Bronchial epithelial cell (primary cell): ENCODE data around the gene SRPK1. TPM values are rescaled to one million over a fixed set of nuclear protein-coding genes. Genes with fewer than 3 reads are reported as not detected.

Experiments used
- DNase-seq: peaks from one replicate; pipeline ENCODE4 v3.0.0-alpha.2; 2010; ENCODE audit warnings: low read depth
- FAIRE-seq: peaks from 2 replicates; lab custom pipeline; 2011; peaks lifted over from hg19 to GRCh38; lab: Jason Lieb, UNC
- H3K27me3 ChIP-seq: 2 replicates; pipeline ENCODE4 v1.5.1; 2011; ENCODE audit warnings: low read length; ENCODE audit not compliant: control insufficient read depth, insufficient read depth
- H3K36me3 ChIP-seq: 2 replicates; pipeline ENCODE4 v1.5.1; 2011; ENCODE audit warnings: low read length; ENCODE audit not compliant: control insufficient read depth, insufficient read depth
- H3K4me3 ChIP-seq: 2 replicates; pipeline ENCODE4 v1.5.1; 2011; ENCODE audit warnings: mild to moderate bottlenecking, low read depth, low read length, control low read depth
- CTCF ChIP-seq: IDR thresholded peaks from 2 replicates; pipeline ENCODE4 v1.5.1; 2011; ENCODE audit warnings: mild to moderate bottlenecking, moderate library complexity, low read length, control low read depth, inconsistent platforms; ENCODE audit not compliant: insufficient read depth, severe bottlenecking
- total RNA-seq: library from RNA; depleted of rRNA; stranded (reverse); fragments of >200 nt; gene quantifications from 2 replicates; pipeline ENCODE4 v1.2.1, GENCODE V29; 2014

SRPK1 gene
- total RNA-seq, 1 donor from 2014 or later = 90.6 TPM

GRCh38 chr6:35797837-35798526 is 122.9 kb downstream of the SRPK1 start:
- Histone ChIP-seq H3K27me3 (peaks cover 3% of the 10 kb centered on the region), H3K4me3 (no peak overlapping the region), H3K36me3 (no peaks in the 10 kb centered on the region)
- TF ChIP-seq CTCF = no peak
- DNase-seq (no peak), FAIRE-seq (peak; percentile 81)

DNA sequence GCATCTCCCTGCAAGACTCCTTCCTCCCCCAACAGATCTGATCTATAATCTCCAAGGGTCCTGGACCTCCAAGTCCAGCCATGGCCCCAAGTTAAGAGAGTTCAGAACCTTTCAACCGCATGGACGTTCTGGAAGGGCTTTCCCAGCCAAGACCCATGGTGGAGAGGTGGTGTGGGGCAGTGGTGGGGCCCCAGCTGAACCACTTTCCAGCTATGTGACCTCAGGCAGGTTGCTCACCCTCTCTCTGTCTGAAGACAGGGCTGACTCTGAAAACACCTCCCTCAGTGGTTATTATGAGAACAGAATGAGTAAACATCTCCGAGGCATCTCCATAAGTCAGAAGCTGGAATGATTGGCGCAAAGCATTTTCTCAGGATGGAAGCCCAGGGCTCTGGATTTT is 124.7 kb downstream of the SRPK1 start:
- Histone ChIP-seq H3K4me3 (no peak overlapping the region), H3K27me3 (peaks cover 3% of the 10 kb centered on the region), H3K36me3 (no peaks in the 10 kb centered on the region)
- no peak for TF ChIP-seq CTCF
- FAIRE-seq (no peak), DNase-seq (peak; percentile 36)

DNA sequence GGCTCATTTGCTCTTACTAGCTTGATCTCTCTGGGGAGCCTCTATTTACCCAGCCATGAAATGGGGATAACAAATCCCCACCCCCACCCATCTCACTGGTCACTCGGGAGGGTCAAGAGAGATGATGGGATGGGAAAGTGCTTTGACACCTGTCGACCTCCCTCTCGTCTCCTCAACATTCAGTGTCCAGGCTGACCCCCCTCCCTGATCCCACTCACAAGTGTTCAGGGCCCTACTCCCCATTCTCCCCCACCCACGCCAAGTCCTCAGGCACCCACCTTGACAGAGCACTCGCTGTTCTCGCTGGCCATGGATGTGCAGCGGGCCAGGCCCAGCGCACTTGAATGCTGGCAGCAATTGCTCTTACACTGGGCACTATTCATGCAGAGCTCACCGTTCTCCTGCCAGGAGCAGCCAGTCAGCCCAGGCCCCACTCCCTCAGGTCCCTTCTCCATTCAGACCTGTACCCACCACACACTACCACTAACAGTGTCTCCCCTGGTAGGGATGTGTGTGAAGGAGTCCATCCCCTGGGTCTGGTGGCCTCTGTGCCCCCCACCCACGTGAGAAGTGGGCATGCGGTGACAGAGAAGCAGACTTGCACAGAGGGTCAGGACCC is 125.3 kb downstream of the SRPK1 start:
- peaks cover 3% of the 10 kb centered on the region for H3K27me3 ChIP-seq
- DNase-seq (no peak), FAIRE-seq (no peak)
- H3K4me3 ChIP-seq = no peak overlapping the region
- TF ChIP-seq CTCF = no peak
- no peaks in the 10 kb centered on the region for H3K36me3 ChIP-seq

GRCh38 chr6:35794536-35795452 is 126.1 kb downstream of the SRPK1 start:
- no peak for TF ChIP-seq CTCF
- H3K4me3 ChIP-seq = no peak overlapping the region
- H3K36me3 ChIP-seq = no peaks in the 10 kb centered on the region
- H3K27me3 ChIP-seq = peaks cover 3% of the 10 kb centered on the region
- FAIRE-seq = peak; percentile 62
- no peak for DNase-seq

DNA sequence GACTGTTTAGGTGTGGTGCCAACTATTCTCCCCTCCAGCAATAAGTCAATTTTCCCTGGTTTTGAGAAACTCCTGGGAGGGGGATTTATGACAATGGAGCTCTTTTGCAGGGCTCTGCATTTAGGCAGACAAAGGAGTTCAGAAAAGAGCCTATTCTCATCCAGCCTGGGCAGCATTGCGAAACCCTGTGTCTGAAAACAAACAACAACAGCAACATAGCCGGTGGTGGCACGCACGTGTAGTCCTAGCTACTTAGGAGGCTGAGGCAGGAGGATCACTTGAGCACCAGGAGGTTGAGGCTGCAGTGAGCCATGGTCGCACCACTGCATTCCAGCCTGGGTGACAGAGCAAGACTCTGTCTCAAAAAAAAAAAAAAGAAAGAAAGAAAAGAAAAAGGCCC is 130.2 kb downstream of the SRPK1 start:
- H3K36me3 ChIP-seq = no peaks in the 10 kb centered on the region
- H3K27me3 ChIP-seq = peaks cover 15% of the 10 kb centered on the region
- no peak for TF ChIP-seq CTCF
- FAIRE-seq (no peak), DNase-seq (no peak)
- no peak overlapping the region for H3K4me3 ChIP-seq
